G401 (cell line): Measurements from ENCODE around the gene UBLCP1. TPM values are rescaled to one million over a fixed set of nuclear protein-coding genes. Genes with fewer than 3 reads are reported as not detected.
"Not testable (repeated sequence)": the region's sequence is repeated elsewhere in the genome, so short reads cannot be mapped to it uniquely, and the experiment has no call there.

Source experiments
- DNase-seq: peaks from one replicate; pipeline ENCODE4 v3.0.0-alpha.2; 2015; ENCODE audit warnings: low spot score
- in situ Hi-C: cut with HindIII; loops from 2 replicates; pipeline ENCODE4 v1.10.0; 2016; ENCODE audit warnings: low sequenced_read_pairs, mixed read lengths
- total RNA-seq: library from RNA; depleted of rRNA; stranded (reverse); fragments of >200 nt; shearing (Covaris generic); gene quantifications from 2 replicates; pipeline ENCODE4 v1.2.3, GENCODE V29; 2014

Gene UBLCP1
- total RNA-seq, 1 experiment from 2014 or later, result 69.8 TPM

DNA sequence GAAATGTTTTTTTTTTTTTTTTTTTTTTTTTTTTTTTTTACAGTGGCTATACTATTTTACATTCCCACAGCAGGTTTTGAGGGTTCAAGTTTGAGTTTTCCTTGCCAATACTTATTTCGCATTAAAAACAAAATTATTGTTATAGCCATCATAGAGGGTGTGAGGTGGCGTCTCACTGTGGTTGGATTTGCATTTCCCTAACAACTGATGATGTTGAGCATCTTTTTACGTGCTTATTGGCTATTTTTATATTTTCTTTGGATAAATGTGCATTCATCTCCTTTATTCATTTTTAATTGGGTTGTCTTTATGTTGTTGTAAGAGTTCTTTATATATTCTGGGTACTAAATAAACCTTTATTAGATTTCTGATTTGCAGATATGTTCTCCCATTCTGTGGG lies 18.9 kb upstream of the UBLCP1 start:
- DNase-seq, result no peak
- in situ Hi-C loops, result no loop called here

DNA sequence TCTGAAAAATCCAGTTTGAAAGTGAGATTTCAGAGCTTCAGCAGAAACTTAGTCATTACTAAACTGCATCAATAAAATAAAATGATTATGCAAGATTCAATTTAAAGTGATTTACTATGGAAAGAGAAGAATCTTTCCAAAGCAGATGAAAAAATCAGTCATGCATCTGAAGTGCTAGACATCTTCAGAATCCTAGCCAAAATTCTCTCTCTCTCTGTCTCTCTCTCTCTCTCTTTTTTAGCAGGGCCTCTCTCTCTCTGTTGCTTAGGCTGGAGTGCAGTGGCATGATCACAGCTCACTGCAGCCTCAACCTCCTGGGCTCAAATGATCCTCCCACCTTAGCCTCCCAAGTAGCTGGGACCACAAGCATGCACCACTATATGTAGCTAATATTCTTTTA lies 18.2 kb upstream of the UBLCP1 start:
- in situ Hi-C loops, result no loop called here
- no peak for DNase-seq

GRCh38 chr5:159249158-159249557 lies 13.9 kb upstream of the UBLCP1 start:
- DNase-seq, result no peak
- in situ Hi-C loops, result no loop called here

GRCh38 chr5:159252195-159252594 lies 10.9 kb upstream of the UBLCP1 start:
- in situ Hi-C loops, result no loop called here
- DNase-seq, result no peak

- no peak for DNase-seq
- in situ Hi-C loops, result no loop called here
Measured at GRCh38 chr5:159257007-159257406, 6.1 kb upstream of the UBLCP1 start.

DNA sequence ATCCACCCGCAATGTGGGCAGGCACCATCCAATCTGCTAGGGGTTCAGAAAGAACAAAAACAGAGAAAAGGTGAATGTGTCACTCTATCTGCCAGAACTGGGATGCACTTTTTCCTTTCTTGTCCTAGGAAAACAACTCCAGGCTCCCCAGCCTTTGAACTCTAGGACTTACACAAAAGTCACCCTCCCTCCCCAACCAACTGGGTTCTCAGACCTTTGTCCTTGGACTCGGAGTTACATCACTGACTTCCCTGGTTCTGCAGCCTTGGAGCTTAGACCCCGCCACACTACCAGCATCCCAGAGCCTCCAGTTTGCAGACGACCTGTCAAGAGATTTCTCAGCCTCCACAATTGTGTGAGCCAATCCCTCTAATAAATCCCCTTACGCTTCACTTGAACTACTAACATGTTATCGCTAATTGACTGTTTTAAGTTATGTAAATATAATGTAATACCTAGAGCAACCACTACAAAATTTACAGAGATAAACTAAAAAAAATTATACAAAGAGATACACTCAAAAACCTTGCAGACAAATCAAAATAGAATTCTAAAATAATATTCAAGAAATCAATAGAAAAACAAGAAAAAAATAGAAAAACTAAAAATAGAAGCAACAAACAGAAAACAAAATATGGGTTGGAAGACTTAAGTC lies 5.3 kb upstream of the UBLCP1 start:
- in situ Hi-C loops, result no loop called here
- DNase-seq, result no peak

DNA sequence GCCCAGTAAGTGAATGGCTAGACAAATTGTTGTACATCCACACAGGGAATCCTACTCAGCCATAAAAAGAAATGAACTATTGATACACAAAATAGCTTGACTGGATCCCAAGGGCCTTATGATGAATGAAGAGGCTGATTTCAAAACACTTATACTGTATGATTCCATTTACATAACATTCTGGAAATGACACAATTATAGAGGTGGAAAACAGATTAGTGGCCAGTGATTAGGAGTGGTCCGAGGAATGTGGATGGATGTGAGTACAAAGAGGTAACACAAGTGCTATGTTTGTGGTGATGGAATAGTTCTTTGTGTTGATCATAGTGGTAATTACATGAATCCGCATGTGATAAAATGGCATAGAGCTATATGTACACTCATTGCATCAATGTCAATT lies 4.7 kb upstream of the UBLCP1 start:
- in situ Hi-C loops, result no loop called here
- no peak for DNase-seq

DNA sequence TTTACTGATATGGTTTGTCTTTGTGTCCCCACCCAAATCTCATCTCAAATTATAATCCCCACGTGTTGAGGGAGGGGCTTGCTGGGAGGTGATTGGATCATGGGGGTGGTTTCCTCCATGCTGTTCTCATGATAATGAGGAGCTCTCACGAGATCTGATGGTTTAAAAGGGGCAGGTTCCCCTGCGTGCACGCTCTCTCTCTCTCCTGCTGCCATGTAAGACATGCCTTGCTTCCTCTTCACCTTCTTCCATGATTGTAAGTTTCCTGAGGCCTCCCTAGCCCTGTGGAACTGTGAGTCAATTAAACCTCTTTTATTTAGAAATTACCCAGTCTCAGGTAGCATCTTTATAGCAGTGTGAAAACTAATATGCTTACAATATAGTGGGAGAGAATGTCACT lies 2.9 kb upstream of the UBLCP1 start:
- DNase-seq, in situ Hi-C loops: not testable (repeated sequence)

DNA sequence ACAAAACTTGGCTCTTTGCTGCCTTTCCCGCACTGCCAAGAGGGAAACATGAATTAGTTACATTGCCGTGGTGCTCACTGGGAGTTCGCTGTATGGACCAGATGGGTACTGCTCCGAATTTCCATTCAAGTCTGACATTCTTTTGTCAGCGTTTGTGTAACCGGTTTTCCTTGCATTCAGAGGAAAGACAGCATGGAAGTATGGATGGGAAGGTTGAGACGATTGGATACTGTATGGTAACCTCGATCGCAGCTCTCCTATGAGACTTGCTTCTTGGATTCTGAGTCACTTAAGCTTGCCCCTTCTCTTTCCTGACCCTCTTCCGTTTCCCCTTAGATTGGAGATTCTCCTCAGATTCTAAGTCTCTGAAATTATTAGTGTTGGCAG lies 625 bp upstream of the UBLCP1 start:
- no peak for DNase-seq
- in situ Hi-C loops, result no loop called here

DNA sequence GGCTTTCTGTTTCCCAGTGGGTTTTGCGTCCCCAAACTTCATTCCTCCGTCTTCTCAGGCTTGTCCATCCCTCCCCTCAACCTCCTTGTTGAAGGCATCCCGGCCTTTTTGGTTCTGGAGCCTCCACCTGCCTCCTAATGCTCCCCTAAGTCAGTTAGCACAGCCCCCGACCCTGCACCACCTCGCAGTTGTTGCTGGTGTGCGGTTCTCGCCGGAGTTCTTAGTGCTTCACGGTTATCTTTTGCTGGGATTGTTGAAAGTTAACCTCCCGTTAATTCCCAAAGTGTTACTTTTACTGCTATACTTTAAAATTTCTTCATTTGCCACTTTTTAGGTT lies 447 bp downstream of the UBLCP1 start:
- in situ Hi-C loops, result no loop called here
- no peak for DNase-seq

GRCh38 chr5:159266764-159267163 lies 3.7 kb downstream of the UBLCP1 start:
- in situ Hi-C loops, DNase-seq: not testable (repeated sequence)

- DNase-seq, result no peak
- in situ Hi-C loops, result no loop called here
Measured at GRCh38 chr5:159269723-159270122, 6.6 kb downstream of the UBLCP1 start.

GRCh38 chr5:159273923-159274322 lies 10.8 kb downstream of the UBLCP1 start:
- in situ Hi-C loops, result no loop called here
- DNase-seq, result no peak

GRCh38 chr5:159274676-159275075 lies 11.6 kb downstream of the UBLCP1 start:
- in situ Hi-C loops, result no loop called here
- DNase-seq, result no peak

GRCh38 chr5:159286420-159287035 lies 23.4 kb downstream of the UBLCP1 start:
- DNase-seq, result peak; percentile 68
- in situ Hi-C loops, result no loop called here

DNA sequence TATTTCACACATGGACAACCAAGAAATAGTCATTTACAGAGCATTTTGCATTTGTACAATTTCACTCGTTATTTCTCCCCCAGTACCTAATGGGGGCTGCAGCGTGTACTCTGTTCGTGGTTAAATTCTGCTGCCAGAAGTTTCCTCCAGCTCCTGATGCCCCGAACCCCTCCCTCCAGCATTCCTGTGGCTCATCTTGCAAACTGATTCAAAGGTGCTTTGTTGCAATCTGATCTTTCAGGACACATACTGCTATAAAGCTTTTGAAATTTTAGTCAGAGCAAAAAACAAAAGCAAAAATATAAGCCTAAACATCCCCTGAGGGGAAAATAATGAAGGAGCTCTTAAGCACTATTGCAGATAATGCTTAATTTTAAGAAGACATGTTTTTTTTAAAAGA lies 27.7 kb downstream of the UBLCP1 start:
- no peak for DNase-seq
- in situ Hi-C loops, result no loop called here

DNA sequence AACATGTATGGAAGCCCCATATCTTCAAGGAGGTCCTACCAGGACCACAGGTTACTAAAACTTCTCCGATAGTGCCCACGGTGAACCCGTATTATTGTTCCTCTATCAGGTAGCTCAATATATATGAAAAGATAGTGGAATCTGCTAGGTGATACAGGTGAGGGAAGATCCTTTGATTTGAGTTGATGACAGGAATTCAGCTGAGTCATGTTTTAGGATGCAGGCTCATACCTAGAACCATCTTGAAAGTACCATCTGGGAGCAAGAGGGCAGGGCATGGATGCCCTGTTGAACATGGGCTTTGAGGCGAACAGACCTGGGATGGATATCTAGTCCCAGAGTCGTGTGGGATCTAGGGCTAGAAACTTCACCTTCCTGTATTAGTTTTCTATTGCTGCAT lies 31.8 kb downstream of the UBLCP1 start:
- DNase-seq, result no peak
- in situ Hi-C loops, result no loop called here

DNA sequence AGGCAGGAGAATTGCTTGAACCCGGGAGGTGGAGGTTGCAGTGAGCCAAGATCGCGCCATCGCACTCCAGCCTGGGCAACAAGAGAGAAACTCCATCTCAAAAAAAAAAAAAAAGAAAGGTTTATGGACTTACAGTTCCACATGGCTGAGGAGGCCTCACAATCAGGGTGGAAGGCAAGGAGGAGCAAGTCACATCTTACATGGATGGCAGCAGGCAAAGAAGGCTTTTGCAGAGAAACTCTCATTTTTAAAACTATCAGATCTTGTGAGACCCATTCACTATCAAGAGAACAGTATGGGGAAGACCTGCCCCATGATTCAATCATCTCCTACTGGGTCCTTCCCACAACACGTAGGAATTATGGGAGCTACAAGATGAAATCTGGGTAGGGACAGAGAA lies 34.2 kb downstream of the UBLCP1 start:
- in situ Hi-C loops, DNase-seq: not testable (repeated sequence)

GRCh38 chr5:159301466-159301865 lies 38.4 kb downstream of the UBLCP1 start:
- in situ Hi-C loops, result no loop called here

DNA sequence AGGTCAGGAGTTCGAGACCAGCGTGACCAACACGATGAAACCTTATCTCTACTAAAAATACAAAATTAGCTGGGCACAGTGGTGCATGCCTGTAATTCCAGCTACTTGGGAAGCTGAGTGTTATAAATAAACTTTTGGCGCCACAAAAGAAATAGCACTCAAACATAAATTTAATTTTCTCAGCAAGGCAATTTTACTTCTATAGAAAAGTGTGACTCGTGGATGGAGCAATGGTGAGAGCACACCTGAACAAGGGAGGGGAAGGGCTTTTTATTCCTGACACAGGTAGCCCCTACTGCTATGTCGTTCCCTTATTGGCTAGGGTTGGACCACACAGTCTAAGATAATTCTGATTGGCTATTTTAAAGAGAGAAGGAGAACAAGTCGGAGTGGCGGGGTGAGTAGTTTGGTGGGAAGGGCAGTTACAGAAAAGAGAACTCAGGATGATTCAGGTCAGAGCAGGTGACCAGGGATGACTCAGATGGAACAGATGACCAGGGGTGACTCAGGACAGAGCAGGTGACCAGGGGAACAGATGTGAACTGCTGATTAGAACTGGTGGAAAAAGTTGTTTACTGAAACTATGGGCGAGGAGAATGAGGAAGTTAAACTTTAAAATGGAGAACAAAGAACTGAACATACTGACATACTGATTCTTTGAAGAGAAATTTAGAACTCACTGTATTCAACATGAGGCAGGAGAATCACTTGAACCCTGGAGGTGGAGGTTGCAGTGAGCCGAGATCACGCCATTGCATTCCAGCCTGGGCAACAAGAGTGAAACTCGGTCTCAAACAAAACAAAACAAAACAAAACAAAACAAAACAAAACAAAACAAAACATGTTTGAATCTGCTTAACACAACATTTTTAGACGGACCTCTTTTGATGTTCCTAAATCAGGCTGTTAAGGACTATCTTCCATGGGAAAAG lies 39.1 kb downstream of the UBLCP1 start:
- in situ Hi-C loops, DNase-seq: not testable (repeated sequence)

More at GRCh38 chr5:159301466-159301865, 38.4 kb downstream of the UBLCP1 start:
- no peak for DNase-seq
